ENCODE results near the gene PAN3.
"Not testable (repeated sequence)": the region's sequence is repeated elsewhere in the genome, so short reads cannot be mapped to it uniquely, and the experiment has no call there.

Gene PAN3

GRCh38 chr13:28136916-28137315 lies 1.4 kb upstream of the PAN3 start:
- DNase-seq (ENCODE audit: low read depth) = no peak

GRCh38 chr13:28137596-28137995 lies 749 bp upstream of the PAN3 start:
- DNase-seq (ENCODE audit: low read depth) = no peak

- DNase-seq (ENCODE audit: low read depth) = peak; percentile 94
Observed at GRCh38 chr13:28138756-28139470, 568 bp downstream of the PAN3 start.

- no peak for DNase-seq (ENCODE audit: low read depth)
Observed at GRCh38 chr13:28140433-28141125, 2.2 kb downstream of the PAN3 start.

- not testable (repeated sequence) for DNase-seq (ENCODE audit: low read depth)
Observed at GRCh38 chr13:28141542-28141941, 3.2 kb downstream of the PAN3 start.

GRCh38 chr13:28145049-28145448 lies 6.7 kb downstream of the PAN3 start:
- DNase-seq (ENCODE audit: low read depth) = no peak

GRCh38 chr13:28147495-28147894 lies 9.2 kb downstream of the PAN3 start:
- peak; percentile 2 for DNase-seq (ENCODE audit: low read depth)

GRCh38 chr13:28159057-28159456 lies 20.7 kb downstream of the PAN3 start:
- DNase-seq (ENCODE audit: low read depth) = no peak

- DNase-seq (ENCODE audit: low read depth) = no peak
Observed at GRCh38 chr13:28161370-28161769, 23.0 kb downstream of the PAN3 start.

GRCh38 chr13:28163587-28163986 lies 25.2 kb downstream of the PAN3 start:
- no peak for DNase-seq (ENCODE audit: low read depth)

GRCh38 chr13:28166257-28166656 lies 27.9 kb downstream of the PAN3 start:
- no peak for DNase-seq (ENCODE audit: low read depth)

- no peak for DNase-seq (ENCODE audit: low read depth)
Observed at GRCh38 chr13:28171266-28171665, 32.9 kb downstream of the PAN3 start.

- no peak for DNase-seq (ENCODE audit: low read depth)
Observed at GRCh38 chr13:28172947-28173346, 34.6 kb downstream of the PAN3 start.

- no peak for DNase-seq (ENCODE audit: low read depth)
Observed at GRCh38 chr13:28173793-28174192, 35.4 kb downstream of the PAN3 start.

GRCh38 chr13:28177327-28177726 lies 39.0 kb downstream of the PAN3 start:
- DNase-seq (ENCODE audit: low read depth) = no peak

GRCh38 chr13:28177877-28178276 lies 39.5 kb downstream of the PAN3 start:
- DNase-seq (ENCODE audit: low read depth) = no peak

GRCh38 chr13:28179974-28180373 lies 41.6 kb downstream of the PAN3 start:
- no peak for DNase-seq (ENCODE audit: low read depth)

- DNase-seq (ENCODE audit: low read depth) = no peak
Observed at GRCh38 chr13:28181413-28181812, 43.1 kb downstream of the PAN3 start.

GRCh38 chr13:28185256-28185655 lies 46.9 kb downstream of the PAN3 start:
- DNase-seq (ENCODE audit: low read depth) = no peak

GRCh38 chr13:28199089-28199488 lies 60.7 kb downstream of the PAN3 start:
- DNase-seq (ENCODE audit: low read depth) = no peak

- DNase-seq (ENCODE audit: low read depth) = no peak
Observed at GRCh38 chr13:28204043-28204442, 65.7 kb downstream of the PAN3 start.

- DNase-seq (ENCODE audit: low read depth) = no peak
Observed at GRCh38 chr13:28204690-28205443, 66.5 kb downstream of the PAN3 start.

- no peak for DNase-seq (ENCODE audit: low read depth)
Observed at GRCh38 chr13:28218679-28219078, 80.3 kb downstream of the PAN3 start.

All from fibroblast of gingiva (primary cell).